CD1c-positive myeloid dendritic cell (primary cell): Measurements from ENCODE around the gene SARS1.
A peak's percentile ranks its signal among the peaks of the same experiment; 100 is the strongest.
"Not testable (repeated sequence)": the region's sequence is repeated elsewhere in the genome, so short reads cannot be mapped to it uniquely, and the experiment has no call there.

ENCODE experiments used
- DNase-seq: peaks from one replicate; pipeline ENCODE4 v3.0.0-alpha.2; 2016; ENCODE audit errors: extremely low spot score

SARS1 gene

DNA sequence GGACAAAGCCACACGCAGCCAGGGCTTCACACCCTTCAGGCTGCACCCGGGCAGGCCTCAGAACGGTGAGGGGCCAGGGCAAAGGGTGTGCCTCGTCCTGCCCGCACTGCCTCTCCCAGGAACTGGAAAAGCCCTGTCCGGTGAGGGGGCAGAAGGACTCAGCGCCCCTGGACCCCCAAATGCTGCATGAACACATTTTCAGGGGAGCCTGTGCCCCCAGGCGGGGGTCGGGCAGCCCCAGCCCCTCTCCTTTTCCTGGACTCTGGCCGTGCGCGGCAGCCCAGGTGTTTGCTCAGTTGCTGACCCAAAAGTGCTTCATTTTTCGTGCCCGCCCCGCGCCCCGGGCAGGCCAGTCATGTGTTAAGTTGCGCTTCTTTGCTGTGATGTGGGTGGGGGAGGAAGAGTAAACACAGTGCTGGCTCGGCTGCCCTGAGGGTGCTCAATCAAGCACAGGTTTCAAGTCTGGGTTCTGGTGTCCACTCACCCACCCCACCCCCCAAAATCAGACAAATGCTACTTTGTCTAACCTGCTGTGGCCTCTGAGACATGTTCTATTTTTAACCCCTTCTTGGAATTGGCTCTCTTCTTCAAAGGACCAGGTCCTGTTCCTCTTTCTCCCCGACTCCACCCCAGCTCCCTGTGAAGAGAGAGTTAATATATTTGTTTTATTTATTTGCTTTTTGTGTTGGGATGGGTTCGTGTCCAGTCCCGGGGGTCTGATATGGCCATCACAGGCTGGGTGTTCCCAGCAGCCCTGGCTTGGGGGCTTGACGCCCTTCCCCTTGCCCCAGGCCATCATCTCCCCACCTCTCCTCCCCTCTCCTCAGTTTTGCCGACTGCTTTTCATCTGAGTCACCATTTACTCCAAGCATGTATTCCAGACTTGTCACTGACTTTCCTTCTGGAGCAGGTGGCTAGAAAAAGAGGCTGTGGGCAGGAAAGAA, 61.1 kb downstream of the SARS1 start:
- no peak for DNase-seq

DNA sequence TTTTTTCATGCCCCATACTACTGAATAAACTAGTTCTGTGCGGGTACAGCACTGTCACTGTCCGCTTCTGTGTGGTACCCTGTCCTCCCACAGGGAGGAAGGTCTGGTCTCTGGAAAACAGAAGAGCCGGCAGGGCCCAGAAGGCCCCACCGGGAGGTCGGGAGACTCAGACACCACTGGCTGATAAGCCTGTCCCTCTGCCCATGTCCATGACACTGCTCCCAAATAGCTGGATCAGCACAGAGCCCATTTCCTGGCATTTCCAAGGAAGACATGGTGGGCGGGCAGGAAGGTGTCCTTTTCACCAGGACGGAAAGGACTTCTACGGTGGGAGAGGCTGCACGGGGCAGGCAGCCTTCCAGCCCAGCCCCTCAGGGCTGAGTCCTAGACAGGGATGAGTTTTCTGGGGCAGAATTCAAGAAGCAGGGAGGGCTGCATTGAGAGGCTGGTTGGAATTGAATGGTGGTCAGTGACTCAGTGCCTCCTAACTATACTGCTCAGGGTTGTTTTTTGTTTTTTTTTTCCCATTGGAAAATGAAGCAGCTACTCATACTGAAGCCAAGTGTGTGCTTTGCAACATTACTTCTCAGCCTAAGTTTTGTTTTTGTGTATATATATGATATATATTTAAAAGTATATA, 62.1 kb downstream of the SARS1 start:
- no peak for DNase-seq

DNA sequence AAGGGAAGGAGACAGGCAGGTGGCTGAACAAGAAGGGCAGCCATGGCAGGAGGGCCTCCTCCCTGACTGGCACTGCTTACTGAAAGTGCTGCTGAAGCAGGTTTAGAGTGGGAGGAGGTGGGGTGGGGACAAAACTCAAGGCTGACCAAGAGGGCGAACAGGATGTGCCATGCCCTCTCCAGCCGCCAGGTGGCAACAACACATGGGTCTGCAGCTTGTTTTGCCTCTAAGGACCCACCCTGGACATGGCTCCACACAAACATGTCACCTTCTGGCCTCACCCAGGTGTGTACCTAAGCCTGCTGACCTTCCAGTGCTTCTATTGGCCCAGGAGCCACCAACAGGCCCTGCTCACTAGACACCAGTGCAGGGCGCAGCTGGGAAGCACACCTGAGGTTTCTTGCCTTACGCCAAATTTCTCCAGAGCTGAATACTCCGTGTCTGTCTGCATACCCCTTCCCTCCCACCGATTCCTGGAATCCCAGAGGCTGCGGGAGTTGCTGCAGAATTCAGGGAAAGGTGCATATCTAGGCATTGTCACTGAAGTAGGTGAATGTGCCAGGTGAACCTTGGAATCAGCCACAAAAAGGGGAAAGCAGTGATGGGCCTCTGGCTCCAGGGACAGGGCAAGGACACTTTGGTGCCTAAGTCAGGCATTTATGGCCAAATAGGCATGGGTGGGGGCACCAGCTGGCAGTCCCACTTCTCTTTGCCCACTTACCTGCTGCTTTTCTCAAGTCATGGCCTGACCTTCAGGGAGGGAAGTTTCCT, 63.9 kb downstream of the SARS1 start:
- peak; percentile 80 for DNase-seq

DNA sequence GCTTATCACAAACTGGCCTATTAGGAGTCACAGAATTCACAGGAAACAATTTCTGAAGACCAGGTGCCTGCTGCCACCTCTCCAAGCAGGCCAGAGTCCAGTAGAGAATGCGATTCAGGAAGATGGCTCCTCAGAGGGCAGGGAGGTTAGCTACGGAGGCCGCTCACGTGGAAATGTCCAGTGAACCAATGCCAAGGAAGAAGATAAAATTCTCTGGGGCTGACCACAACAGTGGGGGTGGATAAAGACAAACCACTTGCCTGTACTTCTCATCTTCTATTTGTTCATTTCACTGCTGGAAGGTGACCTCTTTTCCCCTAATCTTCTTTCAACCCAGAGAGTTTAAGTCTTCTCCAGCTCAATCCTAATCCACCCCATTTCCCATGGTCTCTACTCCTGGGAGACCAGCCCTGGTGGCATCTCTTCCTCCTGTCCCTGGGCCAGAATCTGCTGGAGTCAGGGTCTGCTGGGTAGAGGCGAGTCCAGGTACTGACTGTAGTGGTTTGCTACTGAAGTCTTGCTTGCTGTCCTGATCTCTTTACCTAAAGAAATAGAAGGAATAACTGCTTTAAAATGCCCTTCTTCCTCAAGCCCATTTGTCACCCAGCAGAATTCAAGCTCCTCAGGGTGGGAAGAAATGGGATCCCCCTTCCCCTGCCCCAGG, 66.0 kb downstream of the SARS1 start:
- no peak for DNase-seq

DNA sequence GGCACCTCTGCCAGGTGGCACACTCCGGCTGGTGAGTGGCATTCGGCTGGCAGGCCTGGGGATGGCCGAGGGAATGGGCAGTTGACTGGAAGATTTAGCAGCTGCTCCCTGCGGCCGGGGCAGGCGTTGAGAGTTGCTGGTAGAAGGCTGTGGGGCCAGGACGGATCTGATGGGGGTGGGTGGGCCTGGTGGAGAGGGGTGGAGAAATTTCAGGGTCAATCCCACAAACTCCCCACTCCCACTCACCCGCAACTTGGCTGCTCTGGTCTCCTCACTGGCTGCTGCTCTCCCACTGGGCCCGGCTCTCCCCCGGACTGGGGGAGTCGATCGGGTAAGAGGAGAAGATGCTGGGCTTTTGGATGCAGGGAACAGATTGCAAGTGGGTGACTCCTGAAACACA, 67.1 kb downstream of the SARS1 start:
- no peak for DNase-seq

DNA sequence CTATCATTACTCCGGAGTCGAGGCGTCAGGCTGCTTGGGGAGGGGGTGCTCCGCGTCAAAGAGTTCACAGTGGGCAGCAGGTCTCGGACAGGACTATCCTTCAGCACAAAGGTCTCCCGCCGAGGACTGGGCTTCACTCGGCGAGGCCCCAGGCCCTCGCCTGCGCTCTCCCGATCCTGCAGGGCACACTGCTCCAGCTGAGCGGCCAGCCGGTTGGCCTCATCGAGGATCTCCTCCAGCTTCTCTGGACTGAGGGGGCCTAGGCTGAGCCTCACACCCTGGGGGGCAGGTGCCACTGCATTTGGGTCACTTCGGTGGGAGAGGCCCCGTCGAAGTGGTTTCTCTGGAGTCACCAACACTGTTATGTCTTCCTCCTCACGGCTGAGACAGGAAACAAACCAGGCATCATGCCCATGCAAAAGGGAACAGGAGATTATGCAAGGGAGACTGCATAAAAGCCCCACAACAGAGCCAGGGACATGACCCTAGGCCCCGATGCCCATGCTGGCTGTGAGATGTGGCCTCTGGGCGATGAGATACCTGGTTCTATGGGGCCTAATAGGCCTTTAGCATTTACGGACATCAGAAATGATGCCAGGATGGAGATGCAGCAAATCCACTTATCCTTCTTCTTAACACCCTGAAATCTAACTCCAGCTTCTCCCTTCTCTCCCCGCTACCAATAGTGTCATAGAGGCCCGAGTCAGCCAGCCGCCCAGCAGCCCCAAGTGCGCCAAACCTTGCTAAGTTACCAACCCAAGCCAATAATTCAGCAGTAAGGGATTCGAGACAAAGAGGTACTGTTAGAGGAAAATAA, 68.2 kb downstream of the SARS1 start:
- peak; percentile 35 for DNase-seq

DNA sequence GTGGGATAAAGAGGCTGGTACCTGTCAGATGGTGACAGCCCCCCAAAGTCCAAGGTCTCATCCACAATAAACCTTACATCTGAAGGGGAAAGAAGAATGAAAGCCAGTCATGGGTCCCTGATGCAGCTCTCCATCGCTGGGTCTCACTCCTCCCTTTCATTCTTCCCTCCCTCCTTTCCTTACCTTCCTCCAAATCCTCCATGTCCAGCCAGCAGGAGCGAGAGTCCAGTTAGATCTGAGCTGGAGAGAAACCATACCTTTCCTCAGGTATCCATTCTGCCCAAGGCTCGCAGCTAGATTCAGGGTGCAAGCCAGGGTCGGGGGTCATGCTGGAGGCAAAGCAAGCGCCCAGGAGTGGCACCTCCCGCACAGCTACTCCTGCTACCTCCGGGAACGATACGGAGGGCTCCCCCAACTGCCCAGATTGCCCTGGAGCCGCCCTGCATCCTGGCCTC, 68.8 kb downstream of the SARS1 start:
- DNase-seq: no peak

DNA sequence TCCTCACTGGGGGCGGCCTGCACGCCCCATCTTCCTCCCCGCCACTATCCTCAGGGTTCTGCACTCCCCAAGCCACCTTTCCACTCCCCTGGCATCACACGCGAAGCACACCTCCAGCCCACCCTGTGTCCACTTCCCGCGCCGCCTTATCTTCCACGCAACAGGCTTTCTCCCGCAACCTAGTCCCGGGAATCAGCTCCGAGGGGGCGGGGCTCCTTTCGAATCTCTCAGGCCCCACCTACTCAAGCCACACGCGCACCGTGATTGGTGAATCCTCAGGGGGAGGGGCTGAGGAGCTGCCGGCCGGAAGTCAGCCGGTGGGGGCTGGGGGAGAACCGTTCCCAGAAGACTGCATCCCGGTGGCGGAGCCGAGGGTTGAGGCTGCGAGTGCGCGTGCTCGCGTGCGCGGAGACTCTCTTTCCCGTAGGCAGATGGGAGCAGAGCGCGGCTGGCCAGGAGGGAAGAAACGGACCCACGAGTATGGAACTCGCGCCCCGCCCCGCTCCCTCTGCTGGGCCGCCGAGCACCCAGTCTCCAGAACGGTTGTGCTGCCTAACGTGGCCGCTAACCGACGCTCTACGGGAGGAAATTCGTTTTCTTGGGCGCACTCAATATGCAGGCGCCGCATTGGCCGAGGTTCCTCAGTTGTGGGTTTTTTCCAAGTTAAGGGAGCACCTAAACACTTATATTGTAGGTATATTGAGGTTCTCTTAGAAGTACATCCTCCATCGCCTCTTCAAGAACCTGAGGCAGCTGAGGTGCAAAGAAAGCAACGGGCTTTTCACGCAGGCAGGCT, 69.4 kb downstream of the SARS1 start, which contains the start of gene PSRC1:
PSRC1 (minus strand) TSS at position 194 of the 796 bp plus-strand sequence.
- peak; percentile 96 for DNase-seq

DNA sequence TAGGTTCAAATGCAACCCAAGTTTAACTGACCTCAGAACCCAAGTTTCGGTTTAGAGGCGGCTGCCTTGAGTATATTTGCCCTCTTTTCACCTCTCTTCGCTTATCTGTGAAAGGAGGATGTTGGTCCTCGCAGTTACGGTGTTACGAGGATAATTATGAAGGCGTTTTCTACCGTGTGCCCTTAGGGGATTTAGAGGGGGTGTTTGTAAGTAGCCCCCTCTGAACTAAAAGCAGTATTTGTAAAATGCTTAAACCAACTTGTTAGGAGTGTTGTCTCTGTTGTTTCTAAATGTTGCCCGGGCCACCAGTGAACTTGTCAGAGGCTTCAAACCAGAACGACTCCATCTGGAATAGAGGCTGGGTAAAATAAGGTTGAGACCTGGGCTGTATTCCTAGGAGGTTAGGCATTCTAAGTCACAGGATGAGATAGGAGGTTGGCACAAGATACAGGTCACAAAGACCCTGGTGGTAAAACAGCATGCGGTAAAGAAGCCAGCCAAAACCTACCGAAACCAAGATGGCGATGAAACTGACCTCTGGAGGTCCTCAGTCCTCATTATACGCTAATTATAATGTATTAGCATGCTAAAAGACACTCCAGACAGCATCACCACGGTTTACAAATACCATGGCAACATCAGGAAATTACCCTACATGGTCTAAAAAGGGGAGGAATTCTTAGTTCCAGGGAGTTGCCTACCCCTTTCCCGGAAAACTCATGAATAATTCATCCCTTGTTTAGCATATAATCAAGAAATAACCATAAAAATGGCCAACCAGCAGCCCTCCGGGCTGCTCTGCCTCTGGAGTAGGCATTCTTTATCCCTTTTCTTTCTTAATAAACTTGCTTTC, 70.3 kb downstream of the SARS1 start:
- no peak for DNase-seq

DNA sequence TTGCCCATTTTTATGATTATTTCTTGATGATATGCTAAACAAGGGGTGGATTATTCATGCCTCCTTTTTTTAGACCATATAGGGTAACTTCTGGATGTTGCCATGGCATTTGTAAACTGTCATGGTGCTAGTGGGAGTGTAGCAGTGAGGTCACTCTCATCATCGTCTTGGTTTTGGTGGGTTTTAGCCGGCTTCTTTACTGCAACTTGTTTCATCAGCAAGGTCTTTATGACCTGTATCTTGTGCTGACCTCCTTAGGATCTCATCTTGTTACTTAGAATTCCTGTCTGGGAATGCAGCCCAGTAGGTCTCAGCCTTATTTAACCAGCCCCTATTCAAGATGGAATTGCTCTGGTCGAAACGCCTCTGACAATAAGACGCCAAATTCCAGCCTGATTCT, 73.0 kb downstream of the SARS1 start:
- not testable (repeated sequence) for DNase-seq
